ENCODE measurements around the gene PDE6D.
A peak's percentile ranks its signal among the peaks of the same experiment; 100 is the strongest.

Gene PDE6D

DNA sequence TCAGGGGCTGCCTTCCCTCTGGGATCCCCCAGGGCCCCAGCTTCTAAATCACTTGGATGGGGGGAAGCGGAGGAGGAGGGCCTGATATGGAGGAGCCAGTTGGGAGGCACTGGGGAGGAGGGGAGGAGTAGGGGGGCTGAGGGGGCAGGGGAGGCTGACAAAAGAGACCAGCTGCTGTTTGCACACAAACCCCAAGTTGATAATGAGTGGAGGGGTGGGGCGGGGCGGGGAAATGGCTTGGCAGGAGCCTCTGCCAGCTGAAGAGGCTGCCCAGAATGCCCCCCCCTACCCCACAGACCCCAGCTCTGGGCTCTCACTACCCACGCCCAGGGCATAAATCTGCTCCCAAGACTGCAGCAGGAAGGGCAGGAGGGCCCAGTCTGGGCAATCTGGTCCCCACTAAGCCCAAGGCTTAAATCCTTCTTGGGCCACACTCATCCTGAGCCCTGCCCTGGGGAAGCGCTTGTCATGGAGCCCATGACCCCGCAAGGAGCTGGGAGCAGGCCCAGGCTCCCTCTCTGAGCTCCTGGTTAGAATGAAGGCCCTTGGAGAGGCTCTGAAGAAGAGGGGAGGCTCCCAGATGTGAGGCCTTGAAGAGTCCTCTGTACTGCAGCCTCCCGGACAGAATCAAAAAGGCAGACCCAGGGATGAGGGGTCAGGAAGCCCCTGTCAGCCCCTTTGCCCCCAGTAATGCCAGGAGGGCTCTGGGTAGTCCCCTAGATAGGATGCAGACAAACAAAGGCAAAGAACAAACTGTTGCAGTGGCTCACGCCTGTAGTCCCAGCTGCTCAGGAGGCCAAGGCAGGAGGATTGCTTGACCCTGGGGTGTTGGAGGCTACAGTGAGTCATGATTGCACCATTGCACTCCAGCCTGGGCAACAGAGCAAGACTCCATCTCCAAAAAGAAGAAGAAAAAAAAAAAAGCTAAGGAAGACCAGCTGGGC, 97.5 kb downstream of the PDE6D start:
- H3K27ac ChIP-seq: peak overlapping the region; percentile 99
- H3K27me3 ChIP-seq (ENCODE audit: insufficient read depth, low read depth, severe bottlenecking): no peaks in the 10 kb centered on the region
- H3K36me3 ChIP-seq: no peaks in the 10 kb centered on the region
- no peaks in the 10 kb centered on the region for H3K9me3 ChIP-seq (ENCODE audit: severe bottlenecking)
- no peak overlapping the region for H3K4me3 ChIP-seq (ENCODE audit: low read depth, low read length)
- peak; percentile 81 for DNase-seq
- TF ChIP-seq, protein P1, sequence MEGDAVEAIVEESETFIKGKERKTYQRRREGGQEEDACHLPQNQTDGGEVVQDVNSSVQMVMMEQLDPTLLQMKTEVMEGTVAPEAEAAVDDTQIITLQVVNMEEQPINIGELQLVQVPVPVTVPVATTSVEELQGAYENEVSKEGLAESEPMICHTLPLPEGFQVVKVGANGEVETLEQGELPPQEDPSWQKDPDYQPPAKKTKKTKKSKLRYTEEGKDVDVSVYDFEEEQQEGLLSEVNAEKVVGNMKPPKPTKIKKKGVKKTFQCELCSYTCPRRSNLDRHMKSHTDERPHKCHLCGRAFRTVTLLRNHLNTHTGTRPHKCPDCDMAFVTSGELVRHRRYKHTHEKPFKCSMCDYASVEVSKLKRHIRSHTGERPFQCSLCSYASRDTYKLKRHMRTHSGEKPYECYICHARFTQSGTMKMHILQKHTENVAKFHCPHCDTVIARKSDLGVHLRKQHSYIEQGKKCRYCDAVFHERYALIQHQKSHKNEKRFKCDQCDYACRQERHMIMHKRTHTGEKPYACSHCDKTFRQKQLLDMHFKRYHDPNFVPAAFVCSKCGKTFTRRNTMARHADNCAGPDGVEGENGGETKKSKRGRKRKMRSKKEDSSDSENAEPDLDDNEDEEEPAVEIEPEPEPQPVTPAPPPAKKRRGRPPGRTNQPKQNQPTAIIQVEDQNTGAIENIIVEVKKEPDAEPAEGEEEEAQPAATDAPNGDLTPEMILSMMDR (IDR thresholded peaks at IDR 0.05; ENCODE audit: low read depth, low read length): no peak

DNA sequence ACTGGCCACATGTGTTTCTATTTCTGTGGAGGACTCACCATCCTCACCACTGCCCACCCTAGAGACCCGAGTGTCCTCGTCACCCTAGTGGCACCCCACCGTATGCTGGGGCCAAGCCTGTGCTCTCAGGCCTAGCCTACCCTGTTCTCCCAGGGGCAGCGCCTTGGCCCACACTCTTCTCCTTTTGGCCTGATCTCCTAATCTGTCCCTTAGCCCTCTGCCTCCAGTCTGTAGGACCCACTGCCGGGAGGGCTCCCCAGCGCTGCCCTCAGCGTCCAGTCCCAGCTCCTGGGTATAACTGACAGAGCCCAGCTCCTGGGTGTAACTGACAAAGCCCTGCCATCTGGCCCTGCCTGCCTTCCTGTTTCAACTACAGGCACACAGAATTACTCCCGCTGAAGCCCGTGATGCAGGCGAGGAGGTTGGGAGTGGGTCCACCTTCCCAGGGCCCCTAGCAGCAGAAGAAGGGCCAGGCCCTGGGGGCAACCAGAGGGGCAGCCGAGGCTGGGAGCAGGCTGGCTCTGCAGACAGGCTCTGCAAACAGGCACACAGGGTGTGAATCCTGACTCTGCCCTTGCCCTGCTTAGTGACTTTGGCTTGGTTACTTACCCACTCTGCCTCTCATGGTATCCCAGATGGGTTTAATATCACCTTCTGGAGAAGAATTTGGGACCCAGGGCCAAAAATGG, 98.3 kb downstream of the PDE6D start:
- H3K36me3 ChIP-seq: no peaks in the 10 kb centered on the region
- DNase-seq: peak; percentile 80
- H3K4me3 ChIP-seq (ENCODE audit: low read depth, low read length): peak overlapping the region; percentile 25
- H3K27me3 ChIP-seq (ENCODE audit: insufficient read depth, low read depth, severe bottlenecking): no peaks in the 10 kb centered on the region
- H3K27ac ChIP-seq: peak overlapping the region; percentile 99
- TF ChIP-seq, protein P1 (IDR thresholded peaks at IDR 0.05; ENCODE audit: low read depth, low read length): no peak
- no peaks in the 10 kb centered on the region for H3K9me3 ChIP-seq (ENCODE audit: severe bottlenecking)
